Measurements from ENCODE around the gene GAD2. TPM values are rescaled to one million over a fixed set of nuclear protein-coding genes. Genes with fewer than 3 reads are reported as not detected.

The GAD2 gene
- total RNA-seq, 1 donor from 2014 or later: not detected

DNA sequence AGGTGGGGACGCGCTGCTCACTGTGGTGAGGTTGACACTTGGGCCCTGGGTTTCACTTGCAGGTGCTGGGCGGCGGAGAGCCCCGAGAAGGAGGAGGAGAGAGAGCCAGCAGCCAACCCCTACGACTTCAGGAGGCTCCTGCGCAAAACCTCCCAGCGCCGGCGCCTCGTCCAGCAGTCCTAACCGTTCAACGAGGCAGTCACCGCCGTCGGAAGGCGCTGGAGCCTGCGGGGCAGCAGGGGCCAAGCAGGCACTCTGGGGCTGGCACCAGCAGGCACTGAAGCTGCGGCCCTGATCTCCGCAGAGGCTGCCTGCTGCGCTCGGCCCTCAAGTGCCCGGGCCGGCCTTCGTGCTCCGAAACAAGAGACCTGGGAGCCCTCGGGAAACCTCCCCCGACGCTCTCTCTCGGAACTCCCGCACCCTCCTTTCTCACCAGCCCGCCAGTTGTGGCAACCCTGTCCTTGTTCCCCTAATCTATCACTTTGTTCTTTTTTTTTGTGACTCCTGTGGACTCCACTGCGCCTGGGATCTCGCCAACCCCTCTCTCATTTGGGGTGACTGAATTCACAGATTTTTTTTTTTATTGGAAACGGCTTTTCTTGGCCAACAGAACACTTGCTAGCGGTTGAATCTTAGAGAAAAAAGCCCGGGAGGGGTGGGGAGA lies 4.7 kb upstream of the GAD2 start:
- peaks cover 22% of the 10 kb centered on the region for H3K4me1 ChIP-seq
- no peak for DNase-seq (ENCODE audit: extremely low spot score in 2 of 2)
- H3K9me3 ChIP-seq: no peaks in the 10 kb centered on the region
- H3K4me3 ChIP-seq: no peak overlapping the region
- H3K27ac ChIP-seq: no peak overlapping the region
- intact Hi-C loops (cut with DNase I): no loop called here
- H3K27me3 ChIP-seq: peaks cover 10% of the 10 kb centered on the region
- TF ChIP-seq POLR2A (IDR thresholded peaks at IDR 0.05): no peak
- TF ChIP-seq POLR2AphosphoS5 (IDR thresholded peaks at IDR 0.05; ENCODE audit: insufficient read depth in 1 of 2, low read depth in 1 of 2): no peak
- no peak for TF ChIP-seq CTCF (IDR thresholded peaks at IDR 0.05)
- H3K36me3 ChIP-seq: no peaks in the 10 kb centered on the region

DNA sequence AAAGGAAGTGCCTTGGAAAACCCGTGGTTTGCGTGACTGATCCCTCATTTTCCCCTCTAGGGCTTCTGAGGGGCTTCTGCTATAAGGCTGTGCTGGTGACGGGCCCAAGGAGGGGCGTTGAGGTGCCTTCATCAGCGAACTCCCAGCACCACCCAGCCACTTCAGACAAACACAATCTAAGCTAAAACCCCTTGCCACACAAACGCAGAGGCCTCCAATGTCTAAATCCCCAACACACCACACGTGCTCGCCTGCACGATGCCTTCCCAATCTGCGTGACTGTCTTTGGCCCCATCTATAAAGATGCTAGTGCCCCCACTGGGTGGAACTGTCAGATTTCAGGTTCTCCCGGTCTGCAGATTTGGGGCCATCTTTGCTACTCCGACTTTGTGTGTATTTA lies 4.1 kb upstream of the GAD2 start:
- Histone ChIP-seq H3K4me1 (peaks cover 28% of the 10 kb centered on the region), H3K4me3 (no peak overlapping the region), H3K36me3 (no peaks in the 10 kb centered on the region), H3K9me3 (no peaks in the 10 kb centered on the region), H3K27ac (no peak overlapping the region), H3K27me3 (peaks cover 14% of the 10 kb centered on the region)
- no peak for DNase-seq (ENCODE audit: extremely low spot score in 2 of 2)
- TF ChIP-seq POLR2AphosphoS5 (IDR thresholded peaks at IDR 0.05; ENCODE audit: insufficient read depth in 1 of 2, low read depth in 1 of 2) (no peak), POLR2A (IDR thresholded peaks at IDR 0.05) (no peak), CTCF (IDR thresholded peaks at IDR 0.05) (no peak)
- intact Hi-C loops (cut with DNase I): no loop called here

- H3K27ac ChIP-seq: no peak overlapping the region
- TF ChIP-seq CTCF (IDR thresholded peaks at IDR 0.05) (no peak), POLR2AphosphoS5 (IDR thresholded peaks at IDR 0.05; ENCODE audit: insufficient read depth in 1 of 2, low read depth in 1 of 2) (no peak)
- H3K4me1 ChIP-seq: peaks cover 35% of the 10 kb centered on the region
- no peak overlapping the region for H3K4me3 ChIP-seq
- intact Hi-C loops (cut with DNase I): no loop called here
- H3K9me3 ChIP-seq: no peaks in the 10 kb centered on the region
- peaks cover 14% of the 10 kb centered on the region for H3K27me3 ChIP-seq
- no peaks in the 10 kb centered on the region for H3K36me3 ChIP-seq
- no peak for DNase-seq (ENCODE audit: extremely low spot score in 2 of 2)
Measured at GRCh38 chr10:26213157-26213800, 3.3 kb upstream of the GAD2 start.

DNA sequence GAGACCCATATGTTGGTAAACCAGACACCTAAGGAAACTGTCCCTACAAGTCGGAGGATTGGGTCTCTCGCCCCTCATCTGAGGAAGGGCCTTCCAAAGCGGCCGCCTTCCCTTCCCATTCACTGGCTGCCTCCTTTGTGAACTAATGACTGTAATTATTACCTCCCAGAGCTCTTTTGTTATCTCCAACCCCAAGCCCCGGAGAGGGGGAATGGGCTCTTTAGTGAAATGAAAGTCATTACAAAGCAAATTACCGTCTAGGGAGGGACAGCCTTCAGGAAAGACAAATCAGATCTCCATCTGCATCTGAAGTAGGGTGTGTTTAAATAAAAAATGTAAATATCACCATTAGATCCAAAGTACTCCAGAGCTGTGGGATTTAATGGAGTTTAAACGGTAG lies 2.6 kb upstream of the GAD2 start:
- H3K4me1 ChIP-seq: peaks cover 35% of the 10 kb centered on the region
- no peak for DNase-seq (ENCODE audit: extremely low spot score in 2 of 2)
- H3K36me3 ChIP-seq: no peaks in the 10 kb centered on the region
- TF ChIP-seq POLR2A (IDR thresholded peaks at IDR 0.05): no peak
- no peak for TF ChIP-seq POLR2AphosphoS5 (IDR thresholded peaks at IDR 0.05; ENCODE audit: insufficient read depth in 1 of 2, low read depth in 1 of 2)
- no peak for TF ChIP-seq CTCF (IDR thresholded peaks at IDR 0.05)
- H3K27me3 ChIP-seq: peaks cover 14% of the 10 kb centered on the region
- H3K9me3 ChIP-seq: no peaks in the 10 kb centered on the region
- no peak overlapping the region for H3K27ac ChIP-seq
- no peak overlapping the region for H3K4me3 ChIP-seq
- intact Hi-C loops (cut with DNase I): no loop called here
